K562 (cell line): ENCODE results near the gene CHKB. TPM values are rescaled to one million over a fixed set of nuclear protein-coding genes. Genes with fewer than 3 reads are reported as not detected.

ENCODE experiments used
- ATAC-seq: fragments of 200-7000 bp; cut with Tn5 transposase; 3 replicates; pipeline ENCODE4 v1.9.1; 2020; ENCODE audit warnings: moderate library complexity
- BruUV-seq: library from RNA; stranded (reverse); fragments of 400-500 nt; replicated peaks from 2 replicates; lab custom pipeline; 2021; lab: Mats Ljungman, UMichigan
- CTCF ChIA-PET: fragments of 300-600 bp; formaldehyde crosslinking; extraction: SDS; loops from one replicate; lab custom pipeline; 2021; ENCODE audit warnings: low intra/inter-chr PET ratio; lab: Yijun Ruan, JAX
- POLR2A ChIA-PET: fragments of 300-600, 350-650 bp; sonication (Branson Sonifier 250); formaldehyde crosslinking; extraction: SDS; loops from one replicate; lab custom pipeline; 2021; ENCODE audit warnings: antibody characterized with exemption, inconsistent platforms; lab: Yijun Ruan, JAX
- DNase-seq, 4 experiments: peaks; one replicate each; pipeline versions ENCODE4 v3.0.0 to v3.0.0-alpha.2; 2011 to 2018; ENCODE audit warnings: low spot score in 3 of 4, mixed read lengths in 3 of 4; ENCODE audit errors: extremely low read depth in 1 of 4
- FAIRE-seq: peaks from 2 replicates; lab custom pipeline; 2011; peaks lifted over from hg19 to GRCh38; lab: Jason Lieb, UNC
- H2AFZ ChIP-seq: 2 replicates; pipeline ENCODE4 v1.6.0; 2011; ENCODE audit warnings: low read depth, low read length, control low read depth, inconsistent platforms
- H3K27ac ChIP-seq: fragments of 200-600 bp; 3 replicates; pipeline ENCODE4 v1.8.0; 2011; ENCODE audit warnings: low read depth, mild to moderate bottlenecking, control low read depth, inconsistent platforms, low read length, moderate library complexity, mixed read lengths; ENCODE audit errors: extremely low read depth
- H3K27me3 ChIP-seq, 2 experiments: fragments of 300-600 bp in 1 of 2; 2 replicates in 1 of 2; 3 replicates in 1 of 2; pipeline versions ENCODE4 v1.6.0 to v1.8.0; 2011; ENCODE audit warnings: inconsistent platforms in 2 of 2, low read length in 2 of 2, mild to moderate bottlenecking in 1 of 2, mixed read lengths in 1 of 2, moderate library complexity in 1 of 2; ENCODE audit not compliant: control insufficient read depth in 2 of 2, insufficient read depth in 2 of 2
- H3K36me3 ChIP-seq: fragments of 300-600 bp; 3 replicates; pipeline ENCODE4 v1.8.0; 2011; ENCODE audit warnings: mild to moderate bottlenecking, low read length, inconsistent platforms; ENCODE audit not compliant: control insufficient read depth, insufficient read depth
- H3K4me1 ChIP-seq, 2 experiments: fragments of 200-600 bp in 1 of 2; replicated peaks in 1 of 2; 2 replicates in 1 of 2; 3 replicates in 1 of 2; pipeline versions ENCODE4 v1.5.1 to v1.8.0; 2011; ENCODE audit warnings: inconsistent platforms in 2 of 2, low read length in 2 of 2, mild to moderate bottlenecking in 1 of 2, mixed read lengths in 1 of 2, moderate library complexity in 1 of 2; ENCODE audit not compliant: control insufficient read depth in 2 of 2, insufficient read depth in 2 of 2
- H3K4me2 ChIP-seq: 2 replicates; pipeline ENCODE4 v1.6.1; 2011; ENCODE audit warnings: low read length, control low read depth, inconsistent platforms, mixed read lengths; ENCODE audit not compliant: insufficient read depth
- H3K4me3 ChIP-seq: fragments of 200-600 bp; sonication (generic), shearing (Covaris generic); 2 replicates; pipeline ENCODE4 v1.5.1; 2016; ENCODE audit warnings: control low read depth, inconsistent platforms
- H3K79me2 ChIP-seq: fragments of 200-600 bp; 3 replicates; pipeline ENCODE4 v1.8.0; 2011; ENCODE audit warnings: low read length, inconsistent platforms; ENCODE audit not compliant: control insufficient read depth, insufficient read depth
- H3K9ac ChIP-seq, 2 experiments: 2 replicates each; pipeline versions ENCODE4 v1.6.0 to v1.6.1; 2011; ENCODE audit warnings: low read depth in 2 of 2, low read length in 2 of 2, control low read depth in 1 of 2, inconsistent platforms in 1 of 2, mild to moderate bottlenecking in 1 of 2, mixed read lengths in 1 of 2; ENCODE audit not compliant: insufficient read depth in 1 of 2
- H3K9me1 ChIP-seq: one replicate; pipeline ENCODE4 v1.6.0; 2011; ENCODE audit warnings: inconsistent platforms, mild to moderate bottlenecking, low read length, moderate library complexity; ENCODE audit not compliant: control insufficient read depth, insufficient read depth
- H3K9me3 ChIP-seq: replicated peaks from 2 replicates; pipeline ENCODE4 v1.5.1; 2011; ENCODE audit warnings: low read depth, low read length, inconsistent platforms; ENCODE audit not compliant: control insufficient read depth, insufficient read depth
- H4K20me1 ChIP-seq: replicated peaks from 2 replicates; pipeline ENCODE4 v1.6.1; 2011; ENCODE audit warnings: low read length, inconsistent platforms, mixed read lengths; ENCODE audit not compliant: control insufficient read depth, insufficient read depth
- CREB1 ChIP-seq, 2 experiments: sonication (generic) in 1 of 2; formaldehyde crosslinking in 1 of 2; IDR thresholded peaks; 2 replicates each; pipeline versions ENCODE4 v1.6.1 to v1.8.0; 2012 to 2022; ENCODE audit warnings: inconsistent platforms in 1 of 2, mild to moderate bottlenecking in 1 of 2, missing genetic modification reagents in 1 of 2, moderate library complexity in 1 of 2
- CREM ChIP-seq: IDR thresholded peaks from 2 replicates; pipeline ENCODE4 v1.6.1; 2014; ENCODE audit warnings: antibody characterized with exemption, low read depth
- ELF1 ChIP-seq: fragments of 200-800 bp; sonication (Bioruptor generic); IDR thresholded peaks from 2 replicates; pipeline ENCODE4 v1.6.1; 2016; ENCODE audit warnings: missing genetic modification characterization, missing compliant biosample characterization
- ESRRA ChIP-seq: fragments of 450-650 bp; IDR thresholded peaks from 2 replicates; pipeline ENCODE4 v1.6.1; 2014; ENCODE audit warnings: low read depth, mild to moderate bottlenecking, moderate library complexity, borderline replicate concordance
- ETS2 ChIP-seq: IDR thresholded peaks from 2 replicates; pipeline ENCODE4 v1.6.1; 2016; ENCODE audit warnings: borderline replicate concordance, missing genetic modification characterization, mild to moderate bottlenecking, moderate library complexity, missing compliant biosample characterization; ENCODE audit not compliant: poor library complexity, severe bottlenecking
- ETV5 ChIP-seq: sonication (generic); formaldehyde crosslinking; IDR thresholded peaks from 2 replicates; pipeline ENCODE4 v1.4.0; 2020; ENCODE audit warnings: low read depth, mild to moderate bottlenecking, missing genetic modification reagents
- FOXA1 ChIP-seq: fragments of 450-650 bp; IDR thresholded peaks from 2 replicates; pipeline ENCODE4 v1.6.1; 2016; ENCODE audit warnings: mild to moderate bottlenecking, borderline replicate concordance
- GABPA ChIP-seq: fragments of 200-800 bp; sonication (Bioruptor generic); conservative IDR thresholded peaks from 2 replicates; pipeline ENCODE4 v1.6.1; 2016; ENCODE audit warnings: low read depth, missing genetic modification characterization, missing compliant biosample characterization
- HMGN3 ChIP-seq: IDR thresholded peaks from 2 replicates; pipeline ENCODE4 v1.6.1; 2011; ENCODE audit warnings: borderline replicate concordance, low read depth, mild to moderate bottlenecking, mixed read lengths, low read length; ENCODE audit not compliant: insufficient read length; ENCODE audit errors: extremely low read depth
- IFI16 ChIP-seq: fragments of 250-450 bp; sonication (Bioruptor Pico); IDR thresholded peaks from 2 replicates; pipeline ENCODE4 v2.1.2; 2022; ENCODE audit warnings: mild to moderate bottlenecking, inconsistent platforms
- KLF13 ChIP-seq: fragments of 450-650 bp; IDR thresholded peaks from 2 replicates; pipeline ENCODE4 v1.6.1; 2016; ENCODE audit warnings: missing genetic modification characterization, low read depth, mild to moderate bottlenecking, missing compliant biosample characterization, moderate library complexity, borderline replicate concordance
- MAX ChIP-seq: sonication (generic); formaldehyde crosslinking; IDR thresholded peaks from 2 replicates; pipeline ENCODE4 v1.9.0; 2022; ENCODE audit warnings: mild to moderate bottlenecking, missing genetic modification reagents
- POLR2G ChIP-seq: fragments of 200-400 bp; formaldehyde crosslinking; IDR thresholded peaks from 2 replicates; pipeline ENCODE4 v1.6.1; 2017; ENCODE audit warnings: low read depth, mild to moderate bottlenecking, antibody characterized with exemption, low read length, moderate library complexity
- ZNF444 ChIP-seq: fragments of 250-450 bp; sonication (Bioruptor Pico); IDR thresholded peaks from 2 replicates; pipeline ENCODE4 v1.4.0; 2020; ENCODE audit warnings: mild to moderate bottlenecking, moderate library complexity
- ZNF699 ChIP-seq: fragments of 250-450 bp; sonication (Bioruptor Pico); IDR thresholded peaks from 2 replicates; pipeline ENCODE4 v1.8.0; 2021; ENCODE audit warnings: mild to moderate bottlenecking, moderate library complexity; ENCODE audit not compliant: insufficient replicate concordance
- WGBS: fragments of 100-300 bp; shearing (Covaris generic); methylation state at CpG from one replicate; pipeline ENCODE4 v1.1.6; 2016; ENCODE audit warnings: low coverage, mixed read lengths; ENCODE audit not compliant: insufficient coverage; ENCODE audit errors: missing lambda C conversion rate; 5-methylcytosine and 5-hydroxymethylcytosine counted together
- in situ Hi-C: fragments of 300-500 bp; cut with MboI; formaldehyde crosslinking; loops from 4 replicates; pipeline ENCODE4 v1.15.0; 2018; ENCODE audit warnings: inconsistent platforms, mixed read lengths
- intact Hi-C: fragments of 100-400 bp; cut with micrococcal nuclease; formaldehyde crosslinking; loops from 2 replicates; pipeline ENCODE4 v1.14.2; 2022
- polyA plus RNA-seq, 8 experiments: library from polyadenylated mRNA; depleted of rRNA in 4 of 8; stranded (reverse) in 5 of 8; unstranded in 3 of 8; fragments of >200 nt; fragmentation: Nextera tagmentation in 2 of 8; fragmentation: Illumina TruSeq in 1 of 8; extraction: Ambion mirVana in 2 of 8; extraction: Trizol in 1 of 8; gene quantifications; 2 replicates each; pipeline versions ENCODE4 v1.2.1 to v1.2.3, GENCODE V29; 2011 to 2014; ENCODE audit warnings: inconsistent platforms in 1 of 8, missing spikeins in 1 of 8
- total RNA-seq, 7 experiments: library from RNA; depleted of rRNA in 6 of 7; stranded (reverse); fragments of >200 nt in 6 of 7; fragmentation: Illumina TruSeq in 2 of 7; extraction: Trizol in 2 of 7; gene quantifications; 2 replicates each; pipeline versions ENCODE4 v1.2.1 to v1.2.3, GENCODE V29; 2011 to 2021; ENCODE audit warnings: low replicate concordance in 1 of 7
- TF ChIP-seq, protein P1 (sequence below): fragments of 250-450 bp; sonication (Bioruptor Pico); IDR thresholded peaks from 2 replicates; pipeline ENCODE4 v1.9.0; 2021; ENCODE audit warnings: mild to moderate bottlenecking

CHKB gene
- total and polyA plus RNA-seq, 9 of the 15 experiments (the other 6 are each of a cell fraction or from before 2014, with no cell fraction given): 2.7 to 31.0 (median 11.0) TPM

GRCh38 chr22:50562523-50563412, 19.9 kb downstream of the CHKB start, which contains the start of gene SYCE3:
TSS of gene SYCE3 (minus strand) at chr22:50562919. CDS start at chr22:50556405, 6,514 bp downstream.
- FAIRE-seq (peak; percentile 96), DNase-seq (peak; percentile 92 to 96 (median 93)), ATAC-seq (peak; percentile 98)
- peak within 1 kb of the TSS; percentile 87 for H2AFZ ChIP-seq
- CTCF ChIA-PET: no interaction called here
- H3K27me3 ChIP-seq: no peaks in the 10 kb centered on the region
- peaks cover 0 to 13% of the 10 kb centered on the region in 2 experiments; a peak in 1 of 5 replicates for H3K4me1 ChIP-seq
- H4K20me1 ChIP-seq: no peaks in the 10 kb centered on the region
- peak within 1 kb of the TSS; percentile 87 for H3K4me2 ChIP-seq
- no peaks in the 10 kb centered on the region for H3K9me3 ChIP-seq
- 1% methylated on average over 27 of the region's 61 CpGs for WGBS
- peak within 1 kb of the TSS; percentile 53 to 93; a peak in 3 of 4 replicates for H3K9ac ChIP-seq
- H3K4me3 ChIP-seq: peak within 1 kb of the TSS; percentile 57
- H3K36me3 ChIP-seq: no peaks in the 10 kb centered on the region
- H3K27ac ChIP-seq: peak within 1 kb of the TSS; percentile 39; the same call in 1 of the 3 replicates
- H3K9me1 ChIP-seq: no peaks in the 10 kb centered on the region
- intact Hi-C loops (loop anchor here (5.0 kb wide), 1 partner anchor 35 kb away; the partner anchor contains the start of gene SCO2), in situ Hi-C loops (no loop called here)
- POLR2A ChIA-PET: interaction anchor here (0.5 to 1.3 kb wide), 11 partner anchors 12 to 158 kb away, joined by 3 to 7 read pairs (median 4); no protein-coding TSS in a partner anchor
- BruUV-seq: TSS peak; percentile 94
- no peaks in the 10 kb centered on the region for H3K79me2 ChIP-seq
- TF ChIP-seq POLR2G (peak; percentile 75), CREM (peak; percentile 51), CREB1 (IDR thresholded peaks at IDR 0.05) (no peak), CREB1 (CRISPR knock-in tag; IDR thresholded peaks at IDR 0.05) (0 out of 2 replicates have a peak, but pooled peaks have one; percentile 41), ELF1 (tag) (peak; percentile 76), ETV5 (CRISPR knock-in tag) (peak; percentile 82), HMGN3 (peak; percentile 67), KLF13 (peak; percentile 24; the same call in 1 of the 2 replicates), GABPA (peak; percentile 84), ZNF699 (no peak), ZNF444 (CRISPR knock-in tag) (no peak), MAX (CRISPR knock-in tag) (no peak), ETS2 (tag) (no peak), IFI16 (CRISPR knock-in tag) (no peak), ESRRA (peak; percentile 42), FOXA1 (no peak)
- TF ChIP-seq, protein P1, sequence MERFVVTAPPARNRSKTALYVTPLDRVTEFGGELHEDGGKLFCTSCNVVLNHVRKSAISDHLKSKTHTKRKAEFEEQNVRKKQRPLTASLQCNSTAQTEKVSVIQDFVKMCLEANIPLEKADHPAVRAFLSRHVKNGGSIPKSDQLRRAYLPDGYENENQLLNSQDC: no peak
